Measurements from ENCODE around the gene OR5B2. TPM values are rescaled to one million over a fixed set of nuclear protein-coding genes. Genes with fewer than 3 reads are reported as not detected.
A peak's percentile ranks its signal among the peaks of the same experiment; 100 is the strongest.

The OR5B2 gene
- total RNA-seq, 1 donor = not detected

- no peak overlapping the region for H3K4me3 ChIP-seq (ENCODE audit: low read depth, low read length)
Measured at GRCh38 chr11:58395581-58395980, 32.3 kb downstream of the OR5B2 start.

GRCh38 chr11:58394195-58394594 is 33.7 kb downstream of the OR5B2 start:
- no peak overlapping the region for H3K4me3 ChIP-seq (ENCODE audit: low read depth, low read length)
- TF ChIP-seq, protein P1, sequence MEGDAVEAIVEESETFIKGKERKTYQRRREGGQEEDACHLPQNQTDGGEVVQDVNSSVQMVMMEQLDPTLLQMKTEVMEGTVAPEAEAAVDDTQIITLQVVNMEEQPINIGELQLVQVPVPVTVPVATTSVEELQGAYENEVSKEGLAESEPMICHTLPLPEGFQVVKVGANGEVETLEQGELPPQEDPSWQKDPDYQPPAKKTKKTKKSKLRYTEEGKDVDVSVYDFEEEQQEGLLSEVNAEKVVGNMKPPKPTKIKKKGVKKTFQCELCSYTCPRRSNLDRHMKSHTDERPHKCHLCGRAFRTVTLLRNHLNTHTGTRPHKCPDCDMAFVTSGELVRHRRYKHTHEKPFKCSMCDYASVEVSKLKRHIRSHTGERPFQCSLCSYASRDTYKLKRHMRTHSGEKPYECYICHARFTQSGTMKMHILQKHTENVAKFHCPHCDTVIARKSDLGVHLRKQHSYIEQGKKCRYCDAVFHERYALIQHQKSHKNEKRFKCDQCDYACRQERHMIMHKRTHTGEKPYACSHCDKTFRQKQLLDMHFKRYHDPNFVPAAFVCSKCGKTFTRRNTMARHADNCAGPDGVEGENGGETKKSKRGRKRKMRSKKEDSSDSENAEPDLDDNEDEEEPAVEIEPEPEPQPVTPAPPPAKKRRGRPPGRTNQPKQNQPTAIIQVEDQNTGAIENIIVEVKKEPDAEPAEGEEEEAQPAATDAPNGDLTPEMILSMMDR (IDR thresholded peaks at IDR 0.05; ENCODE audit: insufficient read depth, low read length) = no peak
- DNase-seq (ENCODE audit: low read depth) = peak; percentile 85

More at GRCh38 chr11:58395581-58395980, 32.3 kb downstream of the OR5B2 start:
- TF ChIP-seq, protein P1 (IDR thresholded peaks at IDR 0.05; ENCODE audit: insufficient read depth, low read length) = no peak
- peak; percentile 25 for DNase-seq (ENCODE audit: low read depth)

GRCh38 chr11:58392746-58393145 is 35.2 kb downstream of the OR5B2 start:
- H3K4me3 ChIP-seq (ENCODE audit: low read depth, low read length) = no peak overlapping the region
- TF ChIP-seq, protein P1 (IDR thresholded peaks at IDR 0.05; ENCODE audit: insufficient read depth, low read length) = no peak
- DNase-seq (ENCODE audit: low read depth) = no peak

DNA sequence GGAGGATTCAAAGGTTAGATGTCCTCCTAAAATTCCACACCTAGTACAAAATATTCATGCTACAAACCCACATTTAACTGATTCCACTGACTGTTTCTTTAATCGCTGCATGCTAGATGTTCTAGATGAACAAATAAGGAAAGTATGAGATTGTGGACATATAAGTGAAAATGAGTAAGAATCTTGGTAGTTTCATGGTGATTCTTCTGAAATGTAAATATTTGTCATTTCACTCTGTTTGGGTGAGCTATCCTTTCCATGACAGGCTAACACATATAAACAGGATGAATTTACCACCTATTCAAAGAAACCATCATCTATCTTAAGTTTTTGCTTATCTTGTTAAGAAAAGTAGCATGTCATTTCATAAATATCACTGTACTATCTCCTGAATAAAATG is 36.0 kb downstream of the OR5B2 start:
- DNase-seq (ENCODE audit: low read depth) = no peak
- no peak overlapping the region for H3K4me3 ChIP-seq (ENCODE audit: low read depth, low read length)
- TF ChIP-seq, protein P1 (IDR thresholded peaks at IDR 0.05; ENCODE audit: insufficient read depth, low read length) = no peak

DNA sequence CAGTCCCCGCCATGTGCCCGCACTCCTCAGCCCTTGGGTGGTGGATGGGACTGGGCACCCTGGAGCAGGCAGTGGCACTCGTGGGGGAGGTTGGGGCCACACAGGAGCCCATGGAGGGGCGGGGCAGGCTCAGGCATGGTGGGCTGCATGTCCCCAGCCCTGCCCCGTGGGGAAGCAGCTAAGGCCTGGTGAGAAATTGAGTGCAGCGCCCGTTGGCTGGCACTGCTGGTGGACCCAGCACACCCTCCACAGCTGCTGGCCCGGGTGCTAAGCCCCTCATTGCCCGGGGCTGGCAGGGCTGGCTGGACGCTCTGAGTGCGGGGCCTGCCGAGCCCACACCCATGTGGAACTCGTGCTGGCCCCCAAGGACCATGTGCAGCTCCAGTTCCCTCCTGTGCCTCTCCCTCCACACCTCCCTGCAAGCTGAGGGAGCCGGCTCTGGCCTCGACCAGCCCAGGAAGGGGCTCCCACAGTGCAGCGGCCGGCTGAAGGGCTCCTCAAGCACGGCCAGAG is 37.3 kb downstream of the OR5B2 start:
- no peak for DNase-seq (ENCODE audit: low read depth)
- TF ChIP-seq, protein P1 (IDR thresholded peaks at IDR 0.05; ENCODE audit: insufficient read depth, low read length) = no peak
- no peak overlapping the region for H3K4me3 ChIP-seq (ENCODE audit: low read depth, low read length)

Other genes with a start within 250 kb of the OR5B2 start
- gene OR9Q2, start 239.1 kb downstream of the OR5B2 start, total RNA-seq (ENCODE audit: low replicate concordance) = not detected in 2 replicates
- not detected in 2 replicates for gene OR1S2, start 224.0 kb downstream of the OR5B2 start, total RNA-seq (ENCODE audit: low replicate concordance)
- not detected in 2 replicates for gene OR1S1, start 215.4 kb downstream of the OR5B2 start, total RNA-seq (ENCODE audit: low replicate concordance)
- not detected in 2 replicates for gene OR10Q1, start 199.2 kb downstream of the OR5B2 start, total RNA-seq (ENCODE audit: low replicate concordance)
- gene OR10W1, start 159.9 kb downstream of the OR5B2 start, total RNA-seq (ENCODE audit: low replicate concordance) = not detected in 2 replicates
- not detected in 2 replicates for gene OR5B17, start 69.1 kb downstream of the OR5B2 start, total RNA-seq (ENCODE audit: low replicate concordance)
- gene OR5B3, start 21.2 kb downstream of the OR5B2 start, total RNA-seq (ENCODE audit: low replicate concordance) = not detected in 2 replicates
- 0.74 TPM in 1 of 2 replicates, not detected in the other for gene OR5B12, start 14.1 kb upstream of the OR5B2 start, total RNA-seq (ENCODE audit: low replicate concordance)
- gene OR5B21, start 80.0 kb upstream of the OR5B2 start, total RNA-seq (ENCODE audit: low replicate concordance) = not detected in 2 replicates
- 1.4 and 14.7 TPM in 2 replicates for gene LPXN, start 147.7 kb upstream of the OR5B2 start, total RNA-seq (ENCODE audit: low replicate concordance)
- gene ZFP91, start 150.9 kb upstream of the OR5B2 start, total RNA-seq (ENCODE audit: low replicate concordance) = 43.7 and 73.4 TPM in 2 replicates
- 0.82 and 1.9 TPM in 2 replicates for gene CNTF, start 194.5 kb upstream of the OR5B2 start, total RNA-seq (ENCODE audit: low replicate concordance)